ENCODE data around the gene SLFN11. TPM values are rescaled to one million over a fixed set of nuclear protein-coding genes. Genes with fewer than 3 reads are reported as not detected.

SLFN11 gene
- total and polyA plus RNA-seq, 4 experiments from 2014 or later = 6.6 to 74.2 (median 43.0) TPM

GRCh38 chr17:35322749-35323148, 50.7 kb downstream of the SLFN11 start:
- no peak overlapping the region for H3K4me3 Mint-ChIP-seq
- intact Hi-C loops (cut with micrococcal nuclease) = no loop called here
- POLR2A ChIA-PET (ENCODE audit: partially characterized antibody) = no interaction called here

GRCh38 chr17:35315971-35316370, 57.5 kb downstream of the SLFN11 start:
- Mint-ChIP-seq H3K9me3 (no peaks in the 10 kb centered on the region), H3K36me3 (peaks cover 5% of the 10 kb centered on the region in 2 donors), H3K4me3 (no peak overlapping the region), H3K27me3 (no peaks in the 10 kb centered on the region), H3K4me1 (peaks cover 44 to 67% (median 53%) of the 10 kb centered on the region in 4 donors), H3K27ac (peak overlapping the region in 3 of 7 donors; percentile 44 to 83 (median 78))
- Histone ChIP-seq H3K36me3 (ENCODE audit: insufficient read depth, low read length) (no peaks in the 10 kb centered on the region), H3K27ac (ENCODE audit: low read depth, low read length) (no peak overlapping the region), H3K27me3 (ENCODE audit: insufficient read depth, low read length) (no peaks in the 10 kb centered on the region), H3K9me3 (ENCODE audit: control insufficient read depth in 1 of 2, low read length in 2 of 2) (no peaks in the 10 kb centered on the region), H3K4me3 (ENCODE audit: low read length in 2 of 2) (no peak overlapping the region), H3K4me1 (ENCODE audit: insufficient read depth, low read length) (peaks cover 31% of the 10 kb centered on the region)
- intact Hi-C loops (cut with micrococcal nuclease) = no loop called here
- CTCF ChIA-PET (ENCODE audit: partially characterized antibody) = interaction anchor here (1.0 to 6.5 kb wide), 2 partner anchors 172 to 220 kb away, joined by 3 to 270 read pairs; partner anchors contain the start of gene SLFN12L
- DNase-seq = no peak
- POLR2A ChIA-PET (ENCODE audit: partially characterized antibody) = interaction anchor here (5.7 to 11.3 kb wide), 2 partner anchors 172 to 220 kb away, joined by 97 to 316 read pairs; partner anchors contain the start of gene SLFN12L

More at GRCh38 chr17:35322749-35323148, 50.7 kb downstream of the SLFN11 start:
- peaks cover 27 to 42% of the 10 kb centered on the region in 2 donors for H3K36me3 Mint-ChIP-seq
- Histone ChIP-seq H3K27ac (ENCODE audit: low read depth, low read length) (no peak overlapping the region), H3K9me3 (ENCODE audit: control insufficient read depth in 1 of 2, low read length in 2 of 2) (no peaks in the 10 kb centered on the region), H3K4me1 (ENCODE audit: insufficient read depth, low read length) (no peaks in the 10 kb centered on the region), H3K27me3 (ENCODE audit: insufficient read depth, low read length) (no peaks in the 10 kb centered on the region), H3K36me3 (ENCODE audit: insufficient read depth, low read length) (no peaks in the 10 kb centered on the region), H3K4me3 (ENCODE audit: low read length in 2 of 2) (no peak overlapping the region)
- H3K27ac Mint-ChIP-seq = no peak overlapping the region
- H3K9me3 Mint-ChIP-seq = peaks cover 0 to 6% (median 4%) of the 10 kb centered on the region in 8 donors
- H3K4me1 Mint-ChIP-seq = peaks cover 5 to 23% (median 10%) of the 10 kb centered on the region in 4 donors
- no peak for DNase-seq
- CTCF ChIA-PET (ENCODE audit: partially characterized antibody) = no interaction called here
- no peaks in the 10 kb centered on the region for H3K27me3 Mint-ChIP-seq

GRCh38 chr17:35315283-35315682, 58.1 kb downstream of the SLFN11 start:
- peaks cover 44 to 67% (median 53%) of the 10 kb centered on the region in 4 donors for H3K4me1 Mint-ChIP-seq
- Histone ChIP-seq H3K27me3 (ENCODE audit: insufficient read depth, low read length) (no peaks in the 10 kb centered on the region), H3K4me1 (ENCODE audit: insufficient read depth, low read length) (peaks cover 31% of the 10 kb centered on the region), H3K9me3 (ENCODE audit: control insufficient read depth in 1 of 2, low read length in 2 of 2) (no peaks in the 10 kb centered on the region), H3K4me3 (ENCODE audit: low read length in 2 of 2) (no peak overlapping the region), H3K27ac (ENCODE audit: low read depth, low read length) (no peak overlapping the region), H3K36me3 (ENCODE audit: insufficient read depth, low read length) (no peaks in the 10 kb centered on the region)
- no peak for DNase-seq
- peak overlapping the region; percentile 33 to 90 (median 76) for H3K27ac Mint-ChIP-seq
- no peaks in the 10 kb centered on the region for H3K9me3 Mint-ChIP-seq
- H3K27me3 Mint-ChIP-seq = no peaks in the 10 kb centered on the region
- peak overlapping the region in 6 of 8 donors; percentile 44 to 98 (median 66) for H3K4me3 Mint-ChIP-seq
- intact Hi-C loops (cut with micrococcal nuclease) = no loop called here
- H3K36me3 Mint-ChIP-seq = peaks cover 3 to 5% of the 10 kb centered on the region in 2 donors
- ChIA-PET CTCF (ENCODE audit: partially characterized antibody) (interaction anchor here (1.0 to 6.5 kb wide), 3 partner anchors 31 to 221 kb away, joined by 3 to 270 read pairs (median 3); partner anchors contain the start of gene SLFN12L), POLR2A (ENCODE audit: partially characterized antibody) (interaction anchor here (1.2 to 11.3 kb wide), 8 partner anchors 46 to 263 kb away, joined by 3 to 316 read pairs (median 28); partner anchors contain the start of genes PEX12, SLFN12L, SLFN13 and SLFN5)

- intact Hi-C loops (cut with micrococcal nuclease) = no loop called here
- Mint-ChIP-seq H3K4me3 (peak overlapping the region; percentile 89 to 98 (median 94)), H3K4me1 (peaks cover 45 to 67% (median 54%) of the 10 kb centered on the region in 4 donors), H3K36me3 (peaks cover 3 to 5% of the 10 kb centered on the region in 2 donors), H3K27me3 (no peaks in the 10 kb centered on the region), H3K9me3 (peaks cover 0 to 3% (median 0%) of the 10 kb centered on the region in 8 donors), H3K27ac (peak overlapping the region; percentile 89 to 100 (median 98))
- H3K4me1 ChIP-seq (ENCODE audit: insufficient read depth, low read length) = peaks cover 31% of the 10 kb centered on the region
- DNase-seq = no peak
- H3K36me3 ChIP-seq (ENCODE audit: insufficient read depth, low read length) = no peaks in the 10 kb centered on the region
- POLR2A ChIA-PET (ENCODE audit: partially characterized antibody) = interaction anchor here (1.2 to 11.3 kb wide), 16 partner anchors 32 to 264 kb away, joined by 3 to 316 read pairs (median 14); partner anchors contain the start of genes PEX12, SLFN12L, SLFN13 and SLFN5
- H3K27me3 ChIP-seq (ENCODE audit: insufficient read depth, low read length) = no peaks in the 10 kb centered on the region
- no peaks in the 10 kb centered on the region for H3K9me3 ChIP-seq (ENCODE audit: control insufficient read depth in 1 of 2, low read length in 2 of 2)
- peak overlapping the region in 1 of 2 donors; percentile 60 for H3K4me3 ChIP-seq (ENCODE audit: low read length in 2 of 2)
- CTCF ChIA-PET (ENCODE audit: partially characterized antibody) = interaction anchor here (0.5 to 6.5 kb wide), 10 partner anchors 17 to 274 kb away, joined by 3 to 270 read pairs (median 13); partner anchors contain the start of genes SLFN11 and SLFN12L
- no peak overlapping the region for H3K27ac ChIP-seq (ENCODE audit: low read depth, low read length)
These were observed 58.8 kb downstream of the SLFN11 start for GRCh38 chr17:35314415-35315216.

- ChIA-PET POLR2A (ENCODE audit: partially characterized antibody) (interaction anchor here (0.6 to 11.3 kb wide), 30 partner anchors 11 to 264 kb away, joined by 3 to 316 read pairs (median 8); partner anchors contain the start of genes PEX12, SLFN11, SLFN12L and SLFN13), CTCF (ENCODE audit: partially characterized antibody) (interaction anchor here (0.5 to 6.5 kb wide), 24 partner anchors 13 to 298 kb away, joined by 3 to 270 read pairs (median 6); partner anchors contain the start of genes SLFN11, SLFN12L and SLFN5)
- Histone ChIP-seq H3K4me1 (ENCODE audit: insufficient read depth, low read length) (peaks cover 31% of the 10 kb centered on the region), H3K4me3 (ENCODE audit: low read length in 2 of 2) (peak overlapping the region in 1 of 2 donors; percentile 60), H3K36me3 (ENCODE audit: insufficient read depth, low read length) (no peaks in the 10 kb centered on the region), H3K9me3 (ENCODE audit: control insufficient read depth in 1 of 2, low read length in 2 of 2) (no peaks in the 10 kb centered on the region), H3K27ac (ENCODE audit: low read depth, low read length) (peak overlapping the region; percentile 60), H3K27me3 (ENCODE audit: insufficient read depth, low read length) (no peaks in the 10 kb centered on the region)
- peaks cover 44 to 69% (median 56%) of the 10 kb centered on the region in 4 donors for H3K4me1 Mint-ChIP-seq
- H3K27ac Mint-ChIP-seq = peak overlapping the region; percentile 89 to 100 (median 98)
- H3K9me3 Mint-ChIP-seq = peaks cover 0 to 10% (median 3%) of the 10 kb centered on the region in 8 donors
- intact Hi-C loops (cut with micrococcal nuclease) = loop anchor here (1.0 to 2.0 kb wide), 7 partner anchors 27 to 265 kb away; partner anchors contain the start of genes PEX12, SLFN11 and SLFN12
- peak in 4 of 5 donors; percentile 3 to 23 (median 12) for DNase-seq
- peak overlapping the region; percentile 89 to 98 (median 94) for H3K4me3 Mint-ChIP-seq
- H3K27me3 Mint-ChIP-seq = no peaks in the 10 kb centered on the region
- H3K36me3 Mint-ChIP-seq = peaks cover 0 to 3% of the 10 kb centered on the region in 2 donors
These were observed 59.5 kb downstream of the SLFN11 start for GRCh38 chr17:35313875-35314409.

- intact Hi-C loops (cut with micrococcal nuclease) = loop anchor here (1.0 to 2.0 kb wide), 12 partner anchors 28 to 434 kb away; partner anchors contain the start of genes NLE1, PEX12, SLFN11 and SLFN12
- POLR2A ChIA-PET (ENCODE audit: partially characterized antibody) = interaction anchor here (0.6 to 11.3 kb wide), 59 partner anchors 9 to 435 kb away, joined by 3 to 316 read pairs (median 4); partner anchors contain the start of genes NLE1, PEX12, SLFN11 and SLFN12L
- Histone ChIP-seq H3K9me3 (ENCODE audit: control insufficient read depth in 1 of 2, low read length in 2 of 2) (no peaks in the 10 kb centered on the region), H3K4me3 (ENCODE audit: low read length in 2 of 2) (peak overlapping the region; percentile 7 to 60), H3K27me3 (ENCODE audit: insufficient read depth, low read length) (no peaks in the 10 kb centered on the region), H3K36me3 (ENCODE audit: insufficient read depth, low read length) (no peaks in the 10 kb centered on the region), H3K4me1 (ENCODE audit: insufficient read depth, low read length) (peaks cover 31% of the 10 kb centered on the region), H3K27ac (ENCODE audit: low read depth, low read length) (peak overlapping the region; percentile 60)
- H3K27me3 Mint-ChIP-seq = no peaks in the 10 kb centered on the region
- H3K4me1 Mint-ChIP-seq = peaks cover 42 to 72% (median 58%) of the 10 kb centered on the region in 4 donors
- H3K4me3 Mint-ChIP-seq = peak overlapping the region; percentile 89 to 98 (median 94)
- CTCF ChIA-PET (ENCODE audit: partially characterized antibody) = interaction anchor here (0.6 to 6.5 kb wide), 53 partner anchors 11 to 299 kb away, joined by 3 to 270 read pairs (median 4); partner anchors contain the start of genes SLFN11, SLFN12L, SLFN13 and SLFN5
- H3K36me3 Mint-ChIP-seq = peaks cover 2 to 3% of the 10 kb centered on the region in 2 donors
- DNase-seq = peak; percentile 89 to 98 (median 90)
- peak overlapping the region; percentile 89 to 100 (median 98) for H3K27ac Mint-ChIP-seq
- H3K9me3 Mint-ChIP-seq = peaks cover 0 to 15% (median 9%) of the 10 kb centered on the region in 8 donors
These were observed 60.4 kb downstream of the SLFN11 start for GRCh38 chr17:35312790-35313711.
